Esophagus (tissue), 2 donors: ENCODE data around the gene RASSF5. TPM values are rescaled to one million over a fixed set of nuclear protein-coding genes. Genes with fewer than 3 reads are reported as not detected.
"Not testable (repeated sequence)": the region's sequence is repeated elsewhere in the genome, so short reads cannot be mapped to it uniquely, and the experiment has no call there.

Experiments
- H3K27ac ChIP-seq, 2 donors: one replicate each; pipeline ENCODE4 v1.5.1; 2013; ENCODE audit warnings: low read depth in 2 of 2, mild to moderate bottlenecking in 2 of 2, inconsistent platforms in 1 of 2, low read length in 1 of 2, moderate library complexity in 1 of 2
- H3K27me3 ChIP-seq, 2 donors: one replicate each; pipeline ENCODE4 v1.6.1; 2013; ENCODE audit warnings: low read length in 2 of 2, control low read depth in 1 of 2, mild to moderate bottlenecking in 1 of 2; ENCODE audit not compliant: insufficient read depth in 2 of 2, control insufficient read depth in 1 of 2
- H3K36me3 ChIP-seq, 2 donors: one replicate each; pipeline ENCODE4 v1.6.1; 2013; ENCODE audit warnings: low read length in 1 of 2; ENCODE audit not compliant: control insufficient read depth in 2 of 2, insufficient read depth in 2 of 2
- H3K4me1 ChIP-seq, 2 donors: one replicate each; pipeline ENCODE4 v1.6.1; 2013; ENCODE audit warnings: low read length in 1 of 2; ENCODE audit not compliant: control insufficient read depth in 2 of 2, insufficient read depth in 2 of 2
- H3K4me3 ChIP-seq, 2 donors: one replicate each; pipeline ENCODE4 v1.5.1; 2013; ENCODE audit warnings: low read length in 2 of 2, mild to moderate bottlenecking in 2 of 2, low read depth in 1 of 2, moderate library complexity in 1 of 2
- H3K9me3 ChIP-seq, 2 donors: one replicate each; pipeline ENCODE4 v1.6.1; 2013; ENCODE audit warnings: mild to moderate bottlenecking in 2 of 2, low read depth in 1 of 2, low read length in 1 of 2, moderate library complexity in 1 of 2; ENCODE audit not compliant: control insufficient read depth in 2 of 2, insufficient read depth in 1 of 2
- WGBS, 2 donors: extraction: QIAGEN DNeasy Blood & Tissue Kit; methylation state at CpG; one replicate each; pipeline ENCODE4 v1.1.7; 2013; 5-methylcytosine and 5-hydroxymethylcytosine counted together
- polyA plus RNA-seq, 2 donors: library from polyadenylated mRNA; stranded (reverse); fragments of 200-250 nt; gene quantifications; one replicate each; pipeline ENCODE4 v1.2.3, GENCODE V29; 2013
- donor health status: healthy with polysubstance abuse.
- donor health status: Bipolar disorder and iron deficiency.

The RASSF5 gene
- polyA plus RNA-seq, 2 donors, result 22.2 to 27.3 TPM

DNA sequence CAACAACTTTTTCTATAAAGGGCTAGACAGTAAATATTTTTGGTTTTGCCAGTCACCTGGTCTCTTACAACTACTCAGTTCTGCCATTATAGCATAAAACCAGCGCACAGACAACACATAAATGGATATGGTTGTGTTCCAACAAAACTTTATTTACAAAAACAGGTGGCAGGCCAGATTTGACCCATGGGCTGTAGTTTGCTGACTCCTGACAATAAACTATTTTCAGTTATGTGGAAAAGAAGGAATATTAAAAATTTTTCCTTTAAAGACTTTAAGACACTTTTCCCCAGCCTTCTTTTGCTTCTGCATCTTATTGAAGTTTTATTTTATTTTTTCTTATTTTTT is 89.0 kb downstream of the RASSF5 start:
- peaks cover 14 to 27% of the 10 kb centered on the region in 2 donors for H3K36me3 ChIP-seq
- WGBS, 2 donors, result 97 to 100% methylated on average over 1 of the region's 1 CpG

DNA sequence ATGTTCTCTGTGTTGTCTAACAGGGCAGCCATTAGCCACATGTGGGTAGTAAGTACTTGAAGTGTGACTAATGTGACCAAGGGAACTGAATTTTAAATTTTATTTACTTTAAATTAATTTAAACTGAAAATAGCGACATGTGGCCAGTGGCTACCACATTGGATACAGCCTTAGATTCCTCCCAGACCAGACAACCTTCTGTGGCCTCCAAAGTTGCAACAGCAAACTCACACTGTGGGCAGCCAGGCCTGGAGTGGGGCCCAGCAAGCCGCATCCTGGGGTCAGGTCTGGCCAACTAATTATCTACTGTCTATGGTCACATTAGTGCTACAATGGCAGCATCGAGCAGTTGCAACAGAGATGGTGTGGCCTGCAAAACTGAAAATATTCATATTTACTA is 93.2 kb downstream of the RASSF5 start:
- 92% methylated on average over 3 of the region's 3 CpGs for WGBS, 2 donors
- no peak overlapping the region for H3K27ac ChIP-seq
- H3K4me3 ChIP-seq, result no peak overlapping the region
- H3K9me3 ChIP-seq, result no peaks in the 10 kb centered on the region
- no peaks in the 10 kb centered on the region for H3K27me3 ChIP-seq
- peaks cover 23 to 33% of the 10 kb centered on the region in 2 donors for H3K36me3 ChIP-seq
- H3K4me1 ChIP-seq, result no peaks in the 10 kb centered on the region

More for the DNA sequence above, 89.0 kb downstream of the RASSF5 start:
- H3K4me1 ChIP-seq, result peaks cover 0 to 3% of the 10 kb centered on the region in 2 donors
- no peak overlapping the region for H3K27ac ChIP-seq
- no peaks in the 10 kb centered on the region for H3K9me3 ChIP-seq
- H3K27me3 ChIP-seq, result no peaks in the 10 kb centered on the region
- H3K4me3 ChIP-seq, result no peak overlapping the region

DNA sequence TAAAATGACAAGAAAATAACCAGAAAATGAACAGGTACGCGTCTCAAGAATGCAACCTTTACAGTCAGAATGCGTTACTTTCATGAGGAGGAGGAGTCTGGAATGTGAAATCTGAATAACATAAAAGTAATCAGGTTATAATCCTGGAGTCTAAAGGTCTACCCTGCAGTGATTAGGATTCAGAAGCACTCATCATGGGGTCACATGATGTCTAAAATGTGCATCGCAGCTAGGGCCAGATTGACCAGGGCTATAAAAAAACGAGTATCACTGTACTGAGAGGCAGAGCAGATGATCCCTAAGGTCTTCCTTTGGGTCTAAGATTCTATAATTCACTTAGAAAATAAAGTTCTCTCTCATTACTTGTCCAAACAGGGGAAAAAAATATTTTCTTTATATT is 97.5 kb downstream of the RASSF5 start:
- no peak overlapping the region for H3K27ac ChIP-seq
- peaks cover 12 to 20% of the 10 kb centered on the region in 2 donors for H3K36me3 ChIP-seq
- H3K9me3 ChIP-seq, result no peaks in the 10 kb centered on the region
- 84 to 85% methylated on average over 5 of the region's 5 CpGs for WGBS, 2 donors
- no peaks in the 10 kb centered on the region for H3K27me3 ChIP-seq
- no peak overlapping the region for H3K4me3 ChIP-seq
- H3K4me1 ChIP-seq, result no peaks in the 10 kb centered on the region

DNA sequence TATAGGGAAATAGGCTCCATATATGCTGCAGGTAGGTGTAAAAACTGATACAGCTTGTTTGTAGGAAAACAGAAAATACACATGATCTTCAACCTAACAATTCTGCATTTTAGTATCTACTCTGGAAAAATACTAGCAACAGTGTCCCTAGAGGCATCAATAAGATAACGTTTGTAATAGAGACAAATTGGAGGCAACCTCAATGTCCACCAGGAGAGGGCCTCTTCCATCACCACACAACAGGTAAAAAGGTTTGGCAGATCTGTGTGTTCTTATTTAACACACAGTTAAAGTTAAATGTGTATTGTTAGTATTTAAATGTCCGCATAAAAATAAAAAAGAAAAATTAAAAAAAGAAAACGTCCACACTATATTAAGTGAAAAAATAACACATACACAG is 99.5 kb downstream of the RASSF5 start:
- Histone ChIP-seq H3K4me3 (no peak overlapping the region), H3K36me3 (peaks cover 9 to 16% of the 10 kb centered on the region in 2 donors)
- WGBS, 2 donors, result 63 to 64% methylated on average over 3 of the region's 3 CpGs

DNA sequence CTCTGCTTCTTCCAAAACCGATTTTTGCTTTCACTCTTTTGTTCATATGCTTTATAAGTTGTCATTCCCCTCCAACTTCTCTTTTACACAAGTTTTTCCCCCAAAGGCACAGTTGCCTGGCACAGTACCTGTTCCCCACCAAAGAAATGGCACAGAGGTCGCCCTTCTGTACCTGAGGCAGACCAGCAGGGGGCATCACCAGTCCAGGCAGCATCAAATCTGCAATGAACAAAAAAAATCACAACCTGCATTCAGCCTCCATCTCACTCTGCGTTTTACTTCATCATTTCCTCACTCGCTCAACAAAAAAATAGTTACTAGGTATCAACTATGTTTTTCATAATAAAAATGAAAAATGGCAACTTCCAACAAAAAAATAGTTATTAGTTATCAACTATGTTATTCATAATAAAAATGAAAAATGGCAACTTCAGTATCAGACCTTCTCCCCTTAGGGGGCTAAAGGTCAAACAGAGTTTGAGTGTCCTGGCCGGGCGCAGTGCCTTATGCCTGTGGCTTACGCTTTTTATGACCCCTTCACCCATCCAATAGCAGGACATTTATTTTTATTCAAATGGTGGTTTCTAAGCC is 100.9 kb downstream of the RASSF5 start:
- H3K9me3 ChIP-seq, result no peaks in the 10 kb centered on the region
- peaks cover 0 to 6% of the 10 kb centered on the region in 2 donors for H3K36me3 ChIP-seq
- 70 to 71% methylated on average over 7 of the region's 7 CpGs for WGBS, 2 donors
- H3K27ac ChIP-seq, result no peak overlapping the region
- no peaks in the 10 kb centered on the region for H3K4me1 ChIP-seq
- no peak overlapping the region for H3K4me3 ChIP-seq
- no peaks in the 10 kb centered on the region for H3K27me3 ChIP-seq

More for the DNA sequence above, 99.5 kb downstream of the RASSF5 start:
- H3K27me3 ChIP-seq, result no peaks in the 10 kb centered on the region
- H3K4me1 ChIP-seq, result no peaks in the 10 kb centered on the region
- H3K27ac ChIP-seq, result no peak overlapping the region
- H3K9me3 ChIP-seq, result no peaks in the 10 kb centered on the region

DNA sequence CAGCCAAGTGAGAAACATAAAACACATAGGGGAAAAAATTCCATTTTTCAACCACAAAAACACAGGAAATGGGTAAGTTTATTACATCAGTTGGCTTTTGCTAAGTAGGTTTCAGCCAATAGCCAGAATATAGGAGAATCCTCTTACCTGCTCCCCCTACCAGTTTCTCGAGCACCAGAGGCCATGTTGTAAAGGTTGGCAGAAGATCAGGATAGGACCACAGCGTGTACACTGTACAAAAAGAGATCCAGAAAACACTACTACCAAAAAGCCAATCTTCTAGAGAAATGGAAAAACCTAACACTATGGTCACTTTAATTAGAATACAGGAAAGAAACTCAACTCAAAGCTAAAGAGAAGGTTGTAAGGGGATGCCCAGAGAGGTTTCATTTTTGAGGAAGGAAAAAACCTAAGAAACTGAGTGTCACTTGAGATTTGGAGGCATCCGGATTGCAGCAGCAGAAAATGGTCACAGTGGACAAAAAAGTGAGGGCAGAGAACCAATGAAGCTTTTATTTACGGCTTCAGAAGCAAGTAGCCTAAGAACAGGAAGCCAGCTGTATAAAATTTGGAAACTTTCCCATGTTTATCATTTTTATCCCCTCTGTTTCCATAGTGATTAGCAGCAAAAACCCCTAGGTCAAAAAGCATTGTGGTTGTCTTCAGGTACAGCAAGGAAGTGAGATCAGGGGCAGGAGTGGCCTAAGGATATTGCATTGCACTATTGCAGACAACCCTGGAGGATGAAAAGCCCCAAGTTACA is 102.1 kb downstream of the RASSF5 start:
- 49 to 62% methylated on average over 4 of the region's 4 CpGs for WGBS, 2 donors
- H3K27me3 ChIP-seq, result no peaks in the 10 kb centered on the region
- no peaks in the 10 kb centered on the region for H3K4me1 ChIP-seq
- H3K9me3 ChIP-seq, result no peaks in the 10 kb centered on the region
- peaks cover 0 to 6% of the 10 kb centered on the region in 2 donors for H3K36me3 ChIP-seq
- H3K27ac ChIP-seq, result no peak overlapping the region
- no peak overlapping the region for H3K4me3 ChIP-seq

DNA sequence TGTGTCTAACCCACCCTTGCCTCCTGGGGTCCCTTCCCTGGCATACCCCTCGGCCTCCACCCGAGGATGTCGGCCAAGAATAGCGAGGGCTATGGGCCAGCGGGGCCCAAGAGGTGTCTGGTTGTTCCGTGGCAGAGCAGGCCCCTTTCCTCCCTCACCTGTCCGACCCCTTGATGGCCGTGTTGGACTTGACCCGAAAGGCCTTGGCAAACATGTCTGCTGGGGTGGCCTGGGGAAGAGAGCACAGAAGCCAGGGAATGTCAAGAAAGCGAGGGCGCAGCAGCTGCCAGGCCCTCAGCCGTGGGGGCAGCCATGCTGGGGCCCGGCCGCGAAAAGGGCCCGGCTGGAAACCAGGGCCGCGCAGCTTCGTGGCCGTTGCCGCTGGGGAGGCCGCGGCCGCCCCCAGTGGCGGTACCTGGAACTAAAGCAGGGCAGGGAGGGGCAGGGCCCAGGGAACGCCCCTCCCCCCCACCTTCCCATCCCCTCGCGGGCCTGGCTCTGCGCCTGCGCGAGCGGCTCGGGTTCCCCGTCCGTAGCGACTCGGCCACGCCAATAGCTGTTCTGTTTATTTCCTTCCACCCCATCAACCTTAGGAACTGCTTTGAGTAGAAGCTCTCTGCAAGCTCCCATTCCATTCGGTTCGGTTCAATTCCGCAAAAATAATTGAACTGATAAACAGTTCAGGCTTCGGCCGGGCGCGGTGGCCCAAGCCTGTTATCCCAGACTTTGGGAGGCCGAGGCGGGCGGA is 105.0 kb downstream of the RASSF5 start, which contains the start of gene EIF2D:
Gene EIF2D, minus strand, starts transcription at position 337 of the 748 bp plus-strand sequence. Its CDS starts 123 bp downstream, at position 214.
- whole genome bisulfite sequencing, 2 donors, result 4% methylated on average over 41 to 48 of the region's 48 CpGs
- H3K4me1 ChIP-seq, result no peaks in the 10 kb centered on the region
- no peaks in the 10 kb centered on the region for H3K27me3 ChIP-seq
- peak within 1 kb of the TSS; percentile 78 for H3K27ac ChIP-seq
- peaks cover 0 to 3% of the 10 kb centered on the region in 2 donors for H3K36me3 ChIP-seq
- no peaks in the 10 kb centered on the region for H3K9me3 ChIP-seq
- peak within 1 kb of the TSS; percentile 52 to 77 for H3K4me3 ChIP-seq

DNA sequence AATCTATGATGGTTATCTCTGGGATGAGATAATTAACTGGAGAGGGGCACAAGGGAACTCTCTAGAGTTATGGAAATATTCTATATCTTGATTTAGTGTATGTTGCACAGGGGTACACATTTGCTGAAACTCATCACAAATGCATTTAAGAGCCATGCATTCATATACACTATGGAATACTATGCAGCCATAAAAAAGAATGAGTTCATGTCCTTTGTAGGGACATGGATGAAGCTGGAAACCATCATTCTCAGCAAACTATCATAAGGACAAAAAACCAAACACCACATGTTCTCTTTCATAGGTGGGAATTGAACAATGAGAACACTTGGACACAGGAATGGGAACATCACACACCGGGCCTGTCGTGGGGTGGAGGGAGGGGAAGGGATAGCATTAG is 119.1 kb downstream of the RASSF5 start:
- H3K36me3 ChIP-seq, H3K27ac ChIP-seq, H3K4me1 ChIP-seq, H3K27me3 ChIP-seq, H3K9me3 ChIP-seq, H3K4me3 ChIP-seq: not testable (repeated sequence)
- WGBS, 2 donors, result 96 to 100% methylated on average over 2 of the region's 2 CpGs

DNA sequence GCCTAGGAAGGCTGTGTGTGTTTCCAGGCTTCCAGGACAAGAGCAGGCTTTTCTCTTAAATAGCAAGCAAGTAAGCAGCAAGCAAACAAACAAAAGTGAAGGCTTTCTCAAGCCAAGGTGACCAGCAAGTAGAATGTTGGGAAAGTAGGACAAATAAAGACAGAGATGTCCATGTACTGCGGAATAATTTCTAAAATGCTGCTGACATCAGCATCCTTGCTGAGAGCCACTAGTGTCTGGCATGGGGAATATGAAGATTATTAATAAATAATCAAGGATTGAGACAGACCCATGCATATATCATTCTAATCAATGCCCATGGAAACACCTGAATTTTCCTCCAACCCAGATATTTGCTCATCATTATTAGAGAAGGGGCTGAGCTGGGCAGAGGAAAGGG is 121.6 kb downstream of the RASSF5 start:
- no peak overlapping the region for H3K27ac ChIP-seq
- no peaks in the 10 kb centered on the region for H3K36me3 ChIP-seq
- H3K27me3 ChIP-seq, result no peaks in the 10 kb centered on the region
- H3K9me3 ChIP-seq, result no peaks in the 10 kb centered on the region
- WGBS, 2 donors, result 0 to 63% methylated on average over 1 of the region's 1 CpG
- H3K4me1 ChIP-seq, result no peaks in the 10 kb centered on the region
- H3K4me3 ChIP-seq, result no peak overlapping the region
